ENCODE results near the gene RBCK1.

- TF ChIP-seq MAX (IDR thresholded peaks at IDR 0.05; ENCODE audit: insufficient read depth, insufficient read length) (no peak), POLR2A (IDR thresholded peaks at IDR 0.05; ENCODE audit: low read depth, low read length) (no peak), CTCF (IDR thresholded peaks at IDR 0.05; ENCODE audit: extremely low read depth in 1 of 2, insufficient read depth in 1 of 2, low read depth in 1 of 2, low read length in 2 of 2) (no peak)
Measured at GRCh38 chr20:409697-410559, 1.8 kb downstream of the RBCK1 start.

Data from endothelial cell of umbilical vein (primary cell).